HepG2 (cell line): ENCODE data around the gene RSPH9. TPM values are rescaled to one million over a fixed set of nuclear protein-coding genes. Genes with fewer than 3 reads are reported as not detected.
A peak's percentile ranks its signal among the peaks of the same experiment; 100 is the strongest.

Experiments used
- ESRRA ChIP-seq: sonication (generic); formaldehyde crosslinking; IDR thresholded peaks from 2 replicates; pipeline ENCODE4 v1.5.1; 2020; ENCODE audit warnings: mild to moderate bottlenecking, low read depth, missing genetic modification reagents
- FOSL2 ChIP-seq: sonication (generic); formaldehyde crosslinking; IDR thresholded peaks from 2 replicates; pipeline ENCODE4 v1.4.0; 2020; ENCODE audit warnings: missing genetic modification reagents
- NFKBIZ ChIP-seq: IDR thresholded peaks from 2 replicates; pipeline ENCODE4 v1.6.1; 2018; ENCODE audit warnings: missing genetic modification reagents, missing compliant biosample characterization
- POLR2AphosphoS5 ChIP-seq: IDR thresholded peaks from 2 replicates; pipeline ENCODE4 v1.6.1; 2012; ENCODE audit warnings: low read depth, low read length
- RAD51 ChIP-seq: fragments of 450-650 bp; IDR thresholded peaks from 2 replicates; pipeline ENCODE4 v1.6.1; 2016; ENCODE audit warnings: borderline replicate concordance
- SIN3A ChIP-seq: IDR thresholded peaks from 2 replicates; pipeline ENCODE4 v1.6.1; 2011; ENCODE audit warnings: low read depth, mild to moderate bottlenecking, control low read depth, low read length, borderline replicate concordance
- SIN3B ChIP-seq: fragments of 150-350 bp; IDR thresholded peaks from 2 replicates; pipeline ENCODE4 v1.6.1; 2014; ENCODE audit warnings: low read length
- TARDBP ChIP-seq: sonication (generic); formaldehyde crosslinking; IDR thresholded peaks from 2 replicates; pipeline ENCODE4 v1.8.0; 2022; ENCODE audit warnings: mild to moderate bottlenecking, missing genetic modification reagents
- TP53 ChIP-seq: sonication (generic); formaldehyde crosslinking; conservative IDR thresholded peaks from 2 replicates; pipeline ENCODE4 v1.4.0; 2020; ENCODE audit warnings: missing genetic modification reagents
- YY1 ChIP-seq: IDR thresholded peaks from 2 replicates; pipeline ENCODE4 v1.6.1; 2011; ENCODE audit warnings: low read length, low read depth, moderate library complexity, mild to moderate bottlenecking; ENCODE audit not compliant: insufficient read depth, insufficient replicate concordance
- ZFP36 ChIP-seq: fragments of 150-350 bp; IDR thresholded peaks from 2 replicates; pipeline ENCODE4 v1.6.1; 2018; ENCODE audit warnings: borderline replicate concordance, low read length, low read depth; ENCODE audit not compliant: partially characterized antibody
- ZNF160 ChIP-seq: sonication (generic); formaldehyde crosslinking; IDR thresholded peaks from 2 replicates; pipeline ENCODE4 v1.8.0; 2022; ENCODE audit warnings: mild to moderate bottlenecking, inconsistent platforms, missing genetic modification reagents
- ZNF17 ChIP-seq: sonication (generic); formaldehyde crosslinking; IDR thresholded peaks from 2 replicates; pipeline ENCODE4 v1.5.0; 2020; ENCODE audit warnings: mild to moderate bottlenecking, missing genetic modification reagents
- ZNF775 ChIP-seq: sonication (generic); formaldehyde crosslinking; IDR thresholded peaks from 2 replicates; pipeline ENCODE4 v1.4.0; 2020; ENCODE audit warnings: missing genetic modification reagents, mild to moderate bottlenecking, moderate library complexity, borderline replicate concordance
- polyA plus RNA-seq, 8 experiments: library from polyadenylated mRNA; depleted of rRNA in 3 of 8; stranded (reverse) in 7 of 8; unstranded in 1 of 8; fragments of >200 nt; fragmentation: Illumina TruSeq in 4 of 8; extraction: Trizol in 4 of 8; gene quantifications; 2 replicates each; pipeline versions ENCODE4 v1.2.1 to v1.2.3, GENCODE V29; 2011 to 2016; ENCODE audit warnings: low read depth in 4 of 8, missing spikeins in 1 of 8, mixed read lengths in 1 of 8; ENCODE audit not compliant: insufficient read depth in 1 of 8
- total RNA-seq, 5 experiments: library from RNA; depleted of rRNA; stranded (reverse); fragments of >200 nt; fragmentation: Illumina TruSeq; extraction: Trizol; gene quantifications; 2 replicates each; pipeline ENCODE4 v1.2.3, GENCODE V29; 2016; ENCODE audit warnings: low read depth in 1 of 5
- TF ChIP-seq, protein P1 (sequence below): IDR thresholded peaks from 2 replicates; pipeline ENCODE4 v1.6.1; 2016; ENCODE audit warnings: low read depth, missing genetic modification reagents, missing compliant biosample characterization
- TF ChIP-seq, protein P2 (sequence below): sonication (generic); formaldehyde crosslinking; IDR thresholded peaks from 2 replicates; pipeline ENCODE4 v1.4.0; 2020; ENCODE audit warnings: missing genetic modification reagents
- TF ChIP-seq, protein P3 (sequence below): sonication (generic); formaldehyde crosslinking; IDR thresholded peaks from 2 replicates; pipeline ENCODE4 v1.4.0; 2020; ENCODE audit warnings: missing genetic modification reagents
- TF ChIP-seq, protein P4 (sequence below): sonication (generic); formaldehyde crosslinking; IDR thresholded peaks from 2 replicates; pipeline ENCODE4 v1.8.0; 2022; ENCODE audit warnings: mild to moderate bottlenecking, missing genetic modification reagents; ENCODE audit not compliant: insufficient replicate concordance

The RSPH9 gene
- total and polyA plus RNA-seq, 2 of the 13 experiments (the other 11 are each of a cell fraction or from before 2014, with no cell fraction given), result 0.04 TPM; not detected in 1

DNA sequence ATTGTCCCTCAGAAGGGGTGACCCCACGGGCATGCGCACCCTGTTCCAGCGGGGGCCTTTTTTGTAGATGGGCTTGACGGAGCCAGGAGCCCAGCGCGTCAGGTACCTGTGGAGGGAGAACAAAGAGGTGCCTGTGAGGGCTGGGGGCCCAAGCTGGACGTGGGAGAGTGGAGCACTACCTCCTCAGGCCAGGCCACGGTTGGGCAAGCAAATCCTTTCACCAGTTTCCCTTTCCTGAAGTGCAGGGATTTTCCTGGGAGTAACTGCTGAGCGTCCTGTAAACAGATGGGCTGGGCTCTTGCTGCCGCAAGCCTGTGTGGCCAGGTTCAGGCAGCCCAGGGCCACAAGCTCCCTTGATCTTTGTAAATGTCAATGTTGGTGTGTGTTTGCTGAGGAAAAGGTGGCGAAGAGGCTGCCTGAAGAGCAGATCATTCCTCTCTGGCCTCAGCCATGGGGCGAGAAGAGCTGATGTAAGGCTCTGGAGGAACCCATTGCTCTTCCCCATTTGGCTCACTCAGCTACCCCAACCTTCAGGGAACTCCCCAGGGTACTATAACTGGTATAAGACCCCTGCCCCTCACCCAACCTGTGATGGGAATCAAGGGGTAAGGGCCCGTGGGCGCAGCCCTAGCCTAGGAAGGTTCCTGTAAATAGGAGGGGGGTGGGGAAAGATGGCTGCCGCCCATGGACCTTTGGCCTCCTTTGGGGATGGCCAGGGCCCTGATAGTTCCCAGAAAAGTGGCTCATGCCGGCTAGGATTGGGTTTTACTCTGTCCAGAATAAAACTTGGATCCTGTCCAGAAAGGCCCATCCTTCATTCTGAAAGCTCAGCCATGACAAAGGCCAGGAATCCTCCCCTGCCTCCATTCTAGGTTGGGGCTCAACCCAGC lies 27.2 kb downstream of the RSPH9 start (continued):
- TF ChIP-seq, protein P1, sequence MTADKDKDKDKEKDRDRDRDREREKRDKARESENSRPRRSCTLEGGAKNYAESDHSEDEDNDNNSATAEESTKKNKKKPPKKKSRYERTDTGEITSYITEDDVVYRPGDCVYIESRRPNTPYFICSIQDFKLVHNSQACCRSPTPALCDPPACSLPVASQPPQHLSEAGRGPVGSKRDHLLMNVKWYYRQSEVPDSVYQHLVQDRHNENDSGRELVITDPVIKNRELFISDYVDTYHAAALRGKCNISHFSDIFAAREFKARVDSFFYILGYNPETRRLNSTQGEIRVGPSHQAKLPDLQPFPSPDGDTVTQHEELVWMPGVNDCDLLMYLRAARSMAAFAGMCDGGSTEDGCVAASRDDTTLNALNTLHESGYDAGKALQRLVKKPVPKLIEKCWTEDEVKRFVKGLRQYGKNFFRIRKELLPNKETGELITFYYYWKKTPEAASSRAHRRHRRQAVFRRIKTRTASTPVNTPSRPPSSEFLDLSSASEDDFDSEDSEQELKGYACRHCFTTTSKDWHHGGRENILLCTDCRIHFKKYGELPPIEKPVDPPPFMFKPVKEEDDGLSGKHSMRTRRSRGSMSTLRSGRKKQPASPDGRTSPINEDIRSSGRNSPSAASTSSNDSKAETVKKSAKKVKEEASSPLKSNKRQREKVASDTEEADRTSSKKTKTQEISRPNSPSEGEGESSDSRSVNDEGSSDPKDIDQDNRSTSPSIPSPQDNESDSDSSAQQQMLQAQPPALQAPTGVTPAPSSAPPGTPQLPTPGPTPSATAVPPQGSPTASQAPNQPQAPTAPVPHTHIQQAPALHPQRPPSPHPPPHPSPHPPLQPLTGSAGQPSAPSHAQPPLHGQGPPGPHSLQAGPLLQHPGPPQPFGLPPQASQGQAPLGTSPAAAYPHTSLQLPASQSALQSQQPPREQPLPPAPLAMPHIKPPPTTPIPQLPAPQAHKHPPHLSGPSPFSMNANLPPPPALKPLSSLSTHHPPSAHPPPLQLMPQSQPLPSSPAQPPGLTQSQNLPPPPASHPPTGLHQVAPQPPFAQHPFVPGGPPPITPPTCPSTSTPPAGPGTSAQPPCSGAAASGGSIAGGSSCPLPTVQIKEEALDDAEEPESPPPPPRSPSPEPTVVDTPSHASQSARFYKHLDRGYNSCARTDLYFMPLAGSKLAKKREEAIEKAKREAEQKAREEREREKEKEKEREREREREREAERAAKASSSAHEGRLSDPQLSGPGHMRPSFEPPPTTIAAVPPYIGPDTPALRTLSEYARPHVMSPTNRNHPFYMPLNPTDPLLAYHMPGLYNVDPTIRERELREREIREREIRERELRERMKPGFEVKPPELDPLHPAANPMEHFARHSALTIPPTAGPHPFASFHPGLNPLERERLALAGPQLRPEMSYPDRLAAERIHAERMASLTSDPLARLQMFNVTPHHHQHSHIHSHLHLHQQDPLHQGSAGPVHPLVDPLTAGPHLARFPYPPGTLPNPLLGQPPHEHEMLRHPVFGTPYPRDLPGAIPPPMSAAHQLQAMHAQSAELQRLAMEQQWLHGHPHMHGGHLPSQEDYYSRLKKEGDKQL (CRISPR knock-in tag), result peak; percentile 65; the same call in 1 of the 2 replicates
- TF ChIP-seq TP53 (CRISPR knock-in tag) (no peak), ZNF17 (CRISPR knock-in tag) (no peak; the same call in 1 of the 2 replicates), ZNF160 (CRISPR knock-in tag) (peak; percentile 72; the same call in 1 of the 2 replicates), TARDBP (CRISPR knock-in tag) (peak; percentile 86; the same call in 1 of the 2 replicates), ZFP36 (peak; percentile 20), FOSL2 (CRISPR knock-in tag) (peak; percentile 67), POLR2AphosphoS5 (peak; percentile 47), ZNF775 (CRISPR knock-in tag) (no peak), NFKBIZ (CRISPR knock-in tag) (peak; percentile 55; the same call in 1 of the 2 replicates), YY1 (peak; percentile 79), SIN3B (no peak), SIN3A (peak; percentile 82; the same call in 1 of the 2 replicates), RAD51 (no peak), ESRRA (CRISPR knock-in tag) (0 out of 2 replicates have a peak, but pooled peaks have one; percentile 58)
- TF ChIP-seq, protein P2, sequence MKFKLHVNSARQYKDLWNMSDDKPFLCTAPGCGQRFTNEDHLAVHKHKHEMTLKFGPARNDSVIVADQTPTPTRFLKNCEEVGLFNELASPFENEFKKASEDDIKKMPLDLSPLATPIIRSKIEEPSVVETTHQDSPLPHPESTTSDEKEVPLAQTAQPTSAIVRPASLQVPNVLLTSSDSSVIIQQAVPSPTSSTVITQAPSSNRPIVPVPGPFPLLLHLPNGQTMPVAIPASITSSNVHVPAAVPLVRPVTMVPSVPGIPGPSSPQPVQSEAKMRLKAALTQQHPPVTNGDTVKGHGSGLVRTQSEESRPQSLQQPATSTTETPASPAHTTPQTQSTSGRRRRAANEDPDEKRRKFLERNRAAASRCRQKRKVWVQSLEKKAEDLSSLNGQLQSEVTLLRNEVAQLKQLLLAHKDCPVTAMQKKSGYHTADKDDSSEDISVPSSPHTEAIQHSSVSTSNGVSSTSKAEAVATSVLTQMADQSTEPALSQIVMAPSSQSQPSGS (CRISPR knock-in tag), result no peak
- TF ChIP-seq, protein P3, sequence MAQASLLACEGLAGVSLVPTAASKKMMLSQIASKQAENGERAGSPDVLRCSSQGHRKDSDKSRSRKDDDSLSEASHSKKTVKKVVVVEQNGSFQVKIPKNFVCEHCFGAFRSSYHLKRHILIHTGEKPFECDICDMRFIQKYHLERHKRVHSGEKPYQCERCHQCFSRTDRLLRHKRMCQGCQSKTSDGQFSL (CRISPR knock-in tag), result no peak
- TF ChIP-seq, protein P4, sequence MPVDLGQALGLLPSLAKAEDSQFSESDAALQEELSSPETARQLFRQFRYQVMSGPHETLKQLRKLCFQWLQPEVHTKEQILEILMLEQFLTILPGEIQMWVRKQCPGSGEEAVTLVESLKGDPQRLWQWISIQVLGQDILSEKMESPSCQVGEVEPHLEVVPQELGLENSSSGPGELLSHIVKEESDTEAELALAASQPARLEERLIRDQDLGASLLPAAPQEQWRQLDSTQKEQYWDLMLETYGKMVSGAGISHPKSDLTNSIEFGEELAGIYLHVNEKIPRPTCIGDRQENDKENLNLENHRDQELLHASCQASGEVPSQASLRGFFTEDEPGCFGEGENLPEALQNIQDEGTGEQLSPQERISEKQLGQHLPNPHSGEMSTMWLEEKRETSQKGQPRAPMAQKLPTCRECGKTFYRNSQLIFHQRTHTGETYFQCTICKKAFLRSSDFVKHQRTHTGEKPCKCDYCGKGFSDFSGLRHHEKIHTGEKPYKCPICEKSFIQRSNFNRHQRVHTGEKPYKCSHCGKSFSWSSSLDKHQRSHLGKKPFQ (CRISPR knock-in tag), result peak; percentile 72
